ENCODE results near the gene CNBP.

DNA sequence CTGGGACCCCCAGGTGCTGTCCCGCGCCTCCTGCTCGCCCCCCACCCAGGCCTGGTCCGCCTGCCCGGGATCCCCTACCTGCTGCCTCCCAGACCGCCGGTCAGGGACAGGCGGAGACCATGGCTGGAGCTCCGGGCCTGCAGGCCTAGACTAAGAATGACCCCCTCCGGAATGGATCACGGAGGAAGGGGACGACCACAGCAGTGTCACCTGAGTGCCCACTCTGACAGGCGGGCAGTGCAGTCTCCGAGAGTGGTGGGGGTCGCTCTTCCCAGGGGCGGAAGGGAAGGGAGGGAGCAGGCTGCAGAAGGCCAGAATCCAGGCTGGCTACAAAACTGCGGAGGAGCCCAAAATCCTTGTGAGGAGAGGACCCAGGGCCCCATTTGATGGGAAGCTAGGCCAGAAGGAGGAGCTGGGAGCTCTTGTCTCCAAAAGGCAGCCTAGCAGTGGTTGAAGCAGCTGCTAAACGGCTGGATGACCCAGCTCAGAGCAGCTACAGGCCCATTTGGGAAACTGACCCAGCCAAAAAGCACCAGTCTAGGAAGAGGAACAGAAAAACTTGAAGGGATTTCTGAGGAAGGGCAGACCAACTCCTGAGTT is 61.2 kb downstream of the CNBP start:
- TF ChIP-seq, protein P1, sequence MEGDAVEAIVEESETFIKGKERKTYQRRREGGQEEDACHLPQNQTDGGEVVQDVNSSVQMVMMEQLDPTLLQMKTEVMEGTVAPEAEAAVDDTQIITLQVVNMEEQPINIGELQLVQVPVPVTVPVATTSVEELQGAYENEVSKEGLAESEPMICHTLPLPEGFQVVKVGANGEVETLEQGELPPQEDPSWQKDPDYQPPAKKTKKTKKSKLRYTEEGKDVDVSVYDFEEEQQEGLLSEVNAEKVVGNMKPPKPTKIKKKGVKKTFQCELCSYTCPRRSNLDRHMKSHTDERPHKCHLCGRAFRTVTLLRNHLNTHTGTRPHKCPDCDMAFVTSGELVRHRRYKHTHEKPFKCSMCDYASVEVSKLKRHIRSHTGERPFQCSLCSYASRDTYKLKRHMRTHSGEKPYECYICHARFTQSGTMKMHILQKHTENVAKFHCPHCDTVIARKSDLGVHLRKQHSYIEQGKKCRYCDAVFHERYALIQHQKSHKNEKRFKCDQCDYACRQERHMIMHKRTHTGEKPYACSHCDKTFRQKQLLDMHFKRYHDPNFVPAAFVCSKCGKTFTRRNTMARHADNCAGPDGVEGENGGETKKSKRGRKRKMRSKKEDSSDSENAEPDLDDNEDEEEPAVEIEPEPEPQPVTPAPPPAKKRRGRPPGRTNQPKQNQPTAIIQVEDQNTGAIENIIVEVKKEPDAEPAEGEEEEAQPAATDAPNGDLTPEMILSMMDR (conservative IDR thresholded peaks at IDR 0.05; ENCODE audit: low read depth, low read length) = no peak
- no peak for TF ChIP-seq EZH2 (IDR thresholded peaks at IDR 0.05; ENCODE audit: borderline replicate concordance, low read depth, low read length, poor library complexity, severe bottlenecking)

Measured in A673 (cell line).